ENCODE measurements around the gene LPCAT2. TPM values are rescaled to one million over a fixed set of nuclear protein-coding genes. Genes with fewer than 3 reads are reported as not detected.

LPCAT2 gene
- polyA plus RNA-seq (2013, experiment 1 of 2) = 4.7 TPM
- polyA plus RNA-seq (2013, experiment 2 of 2) = 4.3 TPM

- H3K18ac ChIP-seq (ENCODE audit: low read length) = peak within 1 kb of the TSS; percentile 19
- H3K79me2 ChIP-seq (ENCODE audit: control insufficient read depth, insufficient read depth, low read length) = no peaks in the 10 kb centered on the region
- no peak within 1 kb of the TSS for H4K5ac ChIP-seq (ENCODE audit: low read length)
- no peak within 1 kb of the TSS for H3K4ac ChIP-seq (ENCODE audit: low read depth, low read length)
- no peak within 1 kb of the TSS for H2BK15ac ChIP-seq (replicated peaks; ENCODE audit: low read depth)
- no CpG with 5 or more reads among the region's 61 CpGs for WGBS (ENCODE audit: extremely low coverage, insufficient coverage, low lambda C conversion rate)
- peak within 1 kb of the TSS; percentile 57 for H3K56ac ChIP-seq (ENCODE audit: low read length)
- peak; percentile 96 for DNase-seq
- no peak within 1 kb of the TSS for H2BK120ac ChIP-seq (ENCODE audit: low read depth, low read length)
- no peak within 1 kb of the TSS for H2AK5ac ChIP-seq (ENCODE audit: low read length)
- H3K36me3 ChIP-seq (ENCODE audit: control insufficient read depth, insufficient read depth, low read length) = peaks cover 1% of the 10 kb centered on the region
- no peaks in the 10 kb centered on the region for H3K4me1 ChIP-seq (ENCODE audit: control insufficient read depth, low read depth, low read length)
- H4K8ac ChIP-seq (ENCODE audit: low read depth, low read length) = no peak within 1 kb of the TSS
- H3K23ac ChIP-seq (ENCODE audit: low read length) = no peak within 1 kb of the TSS
- peak within 1 kb of the TSS; percentile 81 for H3K4me2 ChIP-seq (ENCODE audit: low read length)
- H3K9ac ChIP-seq (ENCODE audit: low read length) = peak within 1 kb of the TSS; percentile 74
- no peaks in the 10 kb centered on the region for H3K27me3 ChIP-seq (ENCODE audit: insufficient read depth, low read length, poor library complexity)
- no peaks in the 10 kb centered on the region for H3K79me1 ChIP-seq (ENCODE audit: low read length)
- H3K4me3 ChIP-seq (ENCODE audit: low read length) = peak within 1 kb of the TSS; percentile 53
- H3K27ac ChIP-seq (ENCODE audit: low read depth, low read length) = no peak within 1 kb of the TSS
- no peak within 1 kb of the TSS for H2BK5ac ChIP-seq (ENCODE audit: low read length)
Measured at GRCh38 chr16:55508941-55509931, at the start of gene LPCAT2. TSS of gene LPCAT2 (plus strand) at chr16:55509072. CDS start at chr16:55509182, 110 bp downstream.

DNA sequence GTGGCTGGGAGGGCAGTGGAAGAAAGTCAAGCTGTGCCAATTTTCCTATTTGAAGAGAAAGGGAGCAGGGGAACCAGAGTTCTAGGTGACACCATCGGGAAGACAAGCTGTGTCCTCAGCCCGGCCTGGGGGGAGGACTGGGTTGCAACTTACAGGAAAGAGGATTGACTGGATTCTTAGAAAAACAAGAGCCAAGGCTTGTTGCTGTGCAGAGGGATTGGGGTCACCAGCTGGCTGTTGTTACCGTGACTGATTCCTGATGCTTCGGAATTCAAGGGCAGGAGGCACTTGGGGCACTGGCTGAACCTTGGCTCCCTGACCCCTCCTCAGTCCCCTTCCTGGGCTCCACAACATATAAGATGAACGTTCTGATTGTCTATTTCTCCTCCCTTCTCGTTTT is 46.6 kb upstream of the LPCAT2 start:
- Histone ChIP-seq H2BK120ac (ENCODE audit: low read depth, low read length) (no peak overlapping the region), H4K8ac (ENCODE audit: low read depth, low read length) (no peak overlapping the region), H2AK5ac (ENCODE audit: low read length) (no peak overlapping the region), H2BK15ac (replicated peaks; ENCODE audit: low read depth) (no peak overlapping the region), H3K56ac (ENCODE audit: low read length) (no peak overlapping the region), H3K23ac (ENCODE audit: low read length) (no peak overlapping the region), H3K9ac (ENCODE audit: low read length) (no peak overlapping the region), H3K27ac (ENCODE audit: low read depth, low read length) (no peak overlapping the region), H2BK5ac (ENCODE audit: low read length) (no peak overlapping the region), H3K36me3 (ENCODE audit: control insufficient read depth, insufficient read depth, low read length) (no peaks in the 10 kb centered on the region), H3K4me3 (ENCODE audit: low read length) (no peak overlapping the region), H3K4me1 (ENCODE audit: control insufficient read depth, low read depth, low read length) (no peaks in the 10 kb centered on the region), H3K4ac (ENCODE audit: low read depth, low read length) (no peak overlapping the region), H3K18ac (ENCODE audit: low read length) (no peak overlapping the region), H3K4me2 (ENCODE audit: low read length) (no peak overlapping the region), H4K5ac (ENCODE audit: low read length) (no peak overlapping the region), H3K27me3 (ENCODE audit: insufficient read depth, low read length, poor library complexity) (no peaks in the 10 kb centered on the region), H3K79me1 (ENCODE audit: low read length) (no peaks in the 10 kb centered on the region), H3K79me2 (ENCODE audit: control insufficient read depth, insufficient read depth, low read length) (no peaks in the 10 kb centered on the region)
- WGBS (ENCODE audit: extremely low coverage, insufficient coverage, low lambda C conversion rate) = no CpG with 5 or more reads among the region's 6 CpGs
- DNase-seq = no peak

DNA sequence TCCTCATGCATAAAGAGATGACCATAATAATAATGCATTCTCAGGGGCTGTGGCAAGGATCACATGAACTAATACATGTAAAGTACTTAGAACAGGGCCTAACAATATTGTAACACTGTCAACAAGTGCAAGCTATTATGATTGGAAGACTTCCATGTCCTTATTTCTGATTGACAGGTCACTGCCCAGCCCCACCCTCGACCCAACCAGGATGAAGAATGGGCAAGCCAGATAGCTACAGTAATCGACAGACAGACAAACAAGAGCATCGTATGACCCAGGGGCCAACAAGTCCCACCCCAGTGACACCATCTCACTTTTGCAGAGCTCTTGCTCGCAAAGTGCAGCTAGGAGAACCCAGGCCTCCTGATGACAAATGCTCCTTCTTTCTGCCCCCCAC is 44.5 kb upstream of the LPCAT2 start:
- Histone ChIP-seq H3K18ac (ENCODE audit: low read length) (no peak overlapping the region), H3K23ac (ENCODE audit: low read length) (no peak overlapping the region), H3K9ac (ENCODE audit: low read length) (no peak overlapping the region), H3K27me3 (ENCODE audit: insufficient read depth, low read length, poor library complexity) (no peaks in the 10 kb centered on the region), H3K4me1 (ENCODE audit: control insufficient read depth, low read depth, low read length) (peaks cover 3% of the 10 kb centered on the region), H4K8ac (ENCODE audit: low read depth, low read length) (no peak overlapping the region), H2BK120ac (ENCODE audit: low read depth, low read length) (no peak overlapping the region), H3K4ac (ENCODE audit: low read depth, low read length) (no peak overlapping the region), H3K27ac (ENCODE audit: low read depth, low read length) (no peak overlapping the region), H4K5ac (ENCODE audit: low read length) (no peak overlapping the region), H3K36me3 (ENCODE audit: control insufficient read depth, insufficient read depth, low read length) (no peaks in the 10 kb centered on the region), H2AK5ac (ENCODE audit: low read length) (no peak overlapping the region), H3K56ac (ENCODE audit: low read length) (no peak overlapping the region), H2BK15ac (replicated peaks; ENCODE audit: low read depth) (no peak overlapping the region), H3K4me3 (ENCODE audit: low read length) (no peak overlapping the region), H3K79me2 (ENCODE audit: control insufficient read depth, insufficient read depth, low read length) (no peaks in the 10 kb centered on the region), H3K4me2 (ENCODE audit: low read length) (no peak overlapping the region), H2BK5ac (ENCODE audit: low read length) (no peak overlapping the region), H3K79me1 (ENCODE audit: low read length) (no peaks in the 10 kb centered on the region)
- DNase-seq = no peak
- WGBS (ENCODE audit: extremely low coverage, insufficient coverage, low lambda C conversion rate) = no CpG with 5 or more reads among the region's 4 CpGs

DNA sequence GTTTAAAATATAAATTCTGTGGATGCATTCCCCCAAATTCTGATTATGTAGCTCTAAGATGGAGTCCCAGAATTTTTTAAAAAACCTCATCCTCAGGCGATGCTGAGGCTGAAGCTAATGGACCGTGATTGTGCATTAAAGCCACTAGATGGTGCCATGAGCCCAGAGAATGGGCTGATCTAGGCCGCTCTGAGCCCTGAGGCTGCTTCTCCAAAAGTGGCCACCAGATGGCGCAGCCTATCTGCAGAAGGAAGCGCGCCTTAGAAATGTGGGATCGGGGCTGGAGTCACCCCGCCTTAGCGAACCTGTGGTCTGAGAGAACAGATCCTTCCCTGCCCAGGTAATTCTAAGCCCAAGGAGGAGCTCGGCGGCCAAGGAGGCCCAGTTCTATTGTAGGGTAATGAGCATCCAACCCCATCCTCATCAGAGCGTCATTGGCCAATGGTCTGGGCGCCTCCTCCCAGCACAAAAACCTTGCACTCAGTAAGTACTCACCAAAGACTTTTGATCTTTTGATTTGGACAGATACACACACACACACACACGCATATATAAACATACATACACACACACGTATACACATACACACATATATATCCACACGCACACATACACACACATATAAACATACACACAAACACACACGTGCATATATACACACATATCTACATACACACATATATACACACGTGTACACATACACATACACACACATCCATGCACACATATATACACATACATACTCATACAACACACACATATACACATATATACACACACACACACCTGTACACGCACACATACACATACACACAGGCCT is 43.6 kb upstream of the LPCAT2 start:
- no peak overlapping the region for H3K23ac ChIP-seq (ENCODE audit: low read length)
- no peaks in the 10 kb centered on the region for H3K27me3 ChIP-seq (ENCODE audit: insufficient read depth, low read length, poor library complexity)
- no peak overlapping the region for H3K27ac ChIP-seq (ENCODE audit: low read depth, low read length)
- no peak overlapping the region for H4K5ac ChIP-seq (ENCODE audit: low read length)
- no peak overlapping the region for H2BK15ac ChIP-seq (replicated peaks; ENCODE audit: low read depth)
- H3K18ac ChIP-seq (ENCODE audit: low read length) = no peak overlapping the region
- H3K36me3 ChIP-seq (ENCODE audit: control insufficient read depth, insufficient read depth, low read length) = no peaks in the 10 kb centered on the region
- H3K79me2 ChIP-seq (ENCODE audit: control insufficient read depth, insufficient read depth, low read length) = no peaks in the 10 kb centered on the region
- WGBS (ENCODE audit: extremely low coverage, insufficient coverage, low lambda C conversion rate) = 100% methylated on average over 3 of the region's 19 CpGs
- H2BK120ac ChIP-seq (ENCODE audit: low read depth, low read length) = no peak overlapping the region
- H3K4me1 ChIP-seq (ENCODE audit: control insufficient read depth, low read depth, low read length) = peaks cover 7% of the 10 kb centered on the region
- H3K4me2 ChIP-seq (ENCODE audit: low read length) = peak overlapping the region; percentile 27
- DNase-seq = peak; percentile 91
- no peak overlapping the region for H3K9ac ChIP-seq (ENCODE audit: low read length)
- no peak overlapping the region for H2BK5ac ChIP-seq (ENCODE audit: low read length)
- no peak overlapping the region for H2AK5ac ChIP-seq (ENCODE audit: low read length)
- no peak overlapping the region for H3K4ac ChIP-seq (ENCODE audit: low read depth, low read length)
- H4K8ac ChIP-seq (ENCODE audit: low read depth, low read length) = no peak overlapping the region
- no peak overlapping the region for H3K4me3 ChIP-seq (ENCODE audit: low read length)
- no peaks in the 10 kb centered on the region for H3K79me1 ChIP-seq (ENCODE audit: low read length)
- H3K56ac ChIP-seq (ENCODE audit: low read length) = peak overlapping the region; percentile 3

DNA sequence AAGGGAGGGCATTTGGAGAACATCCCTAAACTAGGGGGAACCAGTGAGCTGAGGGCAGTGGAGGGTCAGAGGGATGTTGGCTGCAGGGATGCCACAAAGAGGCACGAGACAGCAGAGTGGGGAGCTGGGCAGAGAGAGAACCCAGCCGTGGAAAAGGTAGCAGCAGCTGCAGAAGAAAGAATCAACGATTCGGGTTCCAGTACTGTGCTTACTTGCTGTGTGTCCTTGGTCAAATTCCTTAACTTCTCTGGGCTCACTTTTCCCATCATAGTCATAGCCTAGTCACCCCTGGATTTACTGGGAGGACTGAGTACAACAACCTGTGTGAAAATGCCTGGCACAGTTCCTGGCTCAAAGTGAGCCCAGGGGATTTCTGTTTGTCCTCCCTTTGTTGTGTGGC is 42.7 kb upstream of the LPCAT2 start:
- H4K5ac ChIP-seq (ENCODE audit: low read length) = no peak overlapping the region
- H3K27me3 ChIP-seq (ENCODE audit: insufficient read depth, low read length, poor library complexity) = no peaks in the 10 kb centered on the region
- H3K27ac ChIP-seq (ENCODE audit: low read depth, low read length) = no peak overlapping the region
- no peak overlapping the region for H3K23ac ChIP-seq (ENCODE audit: low read length)
- no peak overlapping the region for H2BK5ac ChIP-seq (ENCODE audit: low read length)
- no peaks in the 10 kb centered on the region for H3K79me2 ChIP-seq (ENCODE audit: control insufficient read depth, insufficient read depth, low read length)
- H3K4me3 ChIP-seq (ENCODE audit: low read length) = no peak overlapping the region
- no peak for DNase-seq
- no peaks in the 10 kb centered on the region for H3K36me3 ChIP-seq (ENCODE audit: control insufficient read depth, insufficient read depth, low read length)
- no peak overlapping the region for H3K18ac ChIP-seq (ENCODE audit: low read length)
- peaks cover 14% of the 10 kb centered on the region for H3K4me1 ChIP-seq (ENCODE audit: control insufficient read depth, low read depth, low read length)
- WGBS (ENCODE audit: extremely low coverage, insufficient coverage, low lambda C conversion rate) = no CpG with 5 or more reads among the region's 4 CpGs
- H3K9ac ChIP-seq (ENCODE audit: low read length) = no peak overlapping the region
- peak overlapping the region; percentile 10 for H2AK5ac ChIP-seq (ENCODE audit: low read length)
- no peak overlapping the region for H3K4ac ChIP-seq (ENCODE audit: low read depth, low read length)
- H2BK15ac ChIP-seq (replicated peaks; ENCODE audit: low read depth) = no peak overlapping the region
- no peak overlapping the region for H4K8ac ChIP-seq (ENCODE audit: low read depth, low read length)
- no peaks in the 10 kb centered on the region for H3K79me1 ChIP-seq (ENCODE audit: low read length)
- H3K4me2 ChIP-seq (ENCODE audit: low read length) = no peak overlapping the region
- no peak overlapping the region for H2BK120ac ChIP-seq (ENCODE audit: low read depth, low read length)
- no peak overlapping the region for H3K56ac ChIP-seq (ENCODE audit: low read length)

Data from mesendoderm (in vitro differentiated cells).